ENCODE results near the gene MXRA7. TPM values are rescaled to one million over a fixed set of nuclear protein-coding genes. Genes with fewer than 3 reads are reported as not detected.
"Not testable (repeated sequence)": the region's sequence is repeated elsewhere in the genome, so short reads cannot be mapped to it uniquely, and the experiment has no call there.

Gene MXRA7
- total RNA-seq, 1 experiment from 2014 or later = 30.8 TPM

DNA sequence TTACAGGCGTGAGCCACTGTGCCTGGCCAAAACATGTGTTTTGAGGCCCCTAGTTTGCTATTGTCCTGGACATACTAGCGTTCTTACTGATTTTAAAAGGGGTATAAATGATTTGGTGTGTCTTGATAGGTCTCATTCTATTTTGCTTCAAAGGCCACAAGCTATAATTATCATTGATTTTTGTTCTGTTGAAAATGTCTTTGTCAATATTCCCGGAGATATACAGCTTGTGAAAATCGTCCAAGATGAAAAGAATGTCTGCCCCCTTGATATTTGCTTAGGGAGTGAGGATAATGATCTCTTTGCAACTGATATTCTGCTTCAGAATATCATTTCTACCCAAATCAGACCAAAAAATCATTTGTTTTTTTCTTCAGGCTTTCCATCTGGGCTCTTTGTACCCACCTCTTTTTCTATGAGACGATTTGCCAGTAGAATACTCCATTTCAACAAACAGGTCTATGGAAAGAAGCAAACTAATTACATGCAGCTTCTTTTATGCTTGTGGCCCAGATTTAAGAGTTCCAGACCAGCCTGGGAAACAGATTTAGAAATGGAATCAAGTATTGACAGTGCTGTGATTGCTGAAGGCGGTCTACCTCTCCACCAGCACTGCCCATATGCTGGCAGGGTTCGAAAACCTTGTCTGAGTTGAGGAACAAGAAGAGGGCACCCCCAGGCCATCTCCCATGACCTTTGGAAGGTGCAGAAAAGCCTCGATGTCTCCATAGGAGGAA lies 53.1 kb downstream of the MXRA7 start:
- DNase-seq (ENCODE audit: extremely low read depth, low read depth) = no peak

DNA sequence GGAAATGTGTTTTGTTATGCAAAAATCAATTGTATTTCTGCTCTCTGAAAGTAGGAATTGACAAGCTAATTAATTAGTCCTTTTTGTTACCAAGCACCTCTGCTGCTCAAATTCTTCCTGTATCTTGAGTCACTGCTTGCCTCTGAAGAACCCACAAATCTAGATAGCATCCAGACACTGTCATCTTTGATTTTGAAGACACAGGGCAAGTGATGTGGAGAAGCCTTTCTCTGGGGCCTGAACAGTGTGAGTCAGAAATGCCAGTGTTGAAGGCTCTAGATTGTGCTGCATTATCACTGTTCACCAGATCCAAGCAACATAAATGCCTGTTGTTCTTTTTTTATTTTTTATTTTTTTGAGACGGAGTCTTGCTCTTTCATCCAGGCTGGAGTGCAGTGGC lies 56.4 kb downstream of the MXRA7 start:
- no peak for DNase-seq (ENCODE audit: extremely low read depth, low read depth)

DNA sequence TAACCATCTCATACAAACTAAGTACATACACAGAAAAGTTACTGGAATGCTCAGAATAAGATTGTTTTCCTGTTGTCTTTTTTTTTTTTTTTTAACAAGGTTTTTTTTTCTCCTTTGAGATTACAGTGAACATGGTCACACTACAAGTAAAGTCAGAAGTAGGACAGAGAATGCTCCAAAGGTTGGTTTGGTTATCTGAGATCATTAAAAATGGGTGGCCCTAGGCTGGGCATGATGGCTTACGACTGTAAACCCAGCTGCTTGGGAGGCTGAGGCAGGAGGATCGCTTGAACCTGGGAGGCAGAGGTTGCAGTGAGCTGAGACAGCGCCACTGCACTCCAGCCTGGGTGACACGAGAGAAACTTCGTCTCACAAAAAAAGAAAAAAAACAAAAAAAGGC lies 60.3 kb downstream of the MXRA7 start:
- no peak for DNase-seq (ENCODE audit: extremely low read depth, low read depth)

DNA sequence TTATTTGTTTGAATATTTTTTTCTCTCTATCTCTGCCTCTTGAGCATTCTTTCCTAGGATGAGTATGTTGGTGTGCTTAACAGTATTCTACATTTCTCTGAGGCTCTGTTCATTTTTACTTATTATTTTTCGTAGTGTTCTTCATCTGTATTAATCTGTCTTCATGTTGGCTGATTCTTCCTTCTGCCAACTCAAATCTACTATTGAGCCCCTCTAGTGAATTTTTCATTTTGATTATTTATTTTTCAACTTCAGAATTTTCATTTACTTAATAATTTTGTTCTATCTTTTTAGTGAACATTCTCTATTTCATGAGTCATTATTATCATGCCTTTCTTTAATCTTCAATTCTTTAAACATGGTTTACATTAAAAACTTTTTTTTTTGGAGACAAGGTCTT lies 64.1 kb downstream of the MXRA7 start:
- no peak for DNase-seq (ENCODE audit: extremely low read depth, low read depth)

DNA sequence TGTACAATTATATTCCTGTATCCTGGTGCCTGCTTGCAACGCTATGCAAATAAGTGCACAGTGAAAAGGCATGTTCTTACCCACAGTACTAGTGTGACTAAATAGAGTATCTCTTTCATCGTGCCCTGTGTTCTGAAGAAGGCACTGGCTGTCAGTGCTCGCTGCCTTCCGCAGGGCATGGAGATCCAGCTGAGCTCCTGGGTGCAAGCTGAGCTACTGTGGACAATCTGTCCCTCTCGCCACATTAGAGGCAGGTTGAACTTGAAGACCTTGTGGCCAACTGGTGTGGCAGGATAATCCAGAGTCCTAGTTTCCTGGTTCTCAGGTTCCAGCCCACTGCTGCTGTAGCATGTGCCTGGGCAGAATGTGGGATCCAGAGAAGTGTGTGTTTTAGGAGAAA lies 65.3 kb downstream of the MXRA7 start:
- DNase-seq (ENCODE audit: extremely low read depth, low read depth) = no peak

DNA sequence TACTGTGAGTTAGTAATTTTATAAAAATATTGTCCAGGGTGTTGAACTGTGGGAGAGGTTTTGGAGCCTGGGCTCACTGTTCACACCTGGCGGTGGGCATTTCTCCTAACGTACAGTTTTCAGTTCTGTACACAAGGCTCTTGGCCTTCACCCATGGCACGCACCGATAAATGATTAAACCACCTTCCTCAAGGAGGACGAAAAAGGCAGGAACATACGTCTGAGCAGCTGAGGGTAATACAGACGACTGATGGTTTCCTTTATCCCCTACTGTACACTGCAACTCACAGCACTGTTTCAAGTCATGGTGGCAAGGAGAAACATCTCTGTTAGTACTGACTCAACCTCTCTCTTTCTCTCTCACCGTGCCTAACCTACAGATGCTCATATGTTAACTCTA lies 65.8 kb downstream of the MXRA7 start:
- no peak for DNase-seq (ENCODE audit: extremely low read depth, low read depth)

DNA sequence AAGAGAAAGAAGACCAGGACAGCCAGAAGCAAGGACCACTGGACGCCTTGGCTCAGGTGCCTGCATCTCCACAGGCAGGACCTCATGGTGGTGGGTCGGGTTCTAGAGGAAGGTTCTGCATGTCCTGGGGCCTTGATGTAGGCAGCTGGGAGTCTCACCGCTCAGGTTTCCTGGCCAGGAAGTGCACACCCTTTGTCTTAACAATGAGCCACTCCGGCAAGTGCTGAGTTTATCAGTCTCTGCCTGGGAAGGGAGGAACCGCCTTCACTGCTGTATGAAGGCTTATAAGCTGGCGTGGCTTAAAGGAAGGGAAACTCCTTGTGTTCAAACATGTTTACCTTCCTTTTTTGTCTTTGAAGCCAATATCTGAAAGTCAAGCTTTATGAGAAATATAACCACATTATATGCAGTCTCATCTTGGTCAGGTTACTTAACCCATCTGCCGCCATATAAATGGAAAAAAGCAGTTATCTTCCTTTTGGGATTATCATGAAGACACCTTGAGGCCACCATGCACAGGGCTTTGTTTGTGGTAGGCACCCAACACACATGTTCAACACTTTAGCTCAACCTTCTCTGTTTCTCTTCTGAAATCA lies 67.1 kb downstream of the MXRA7 start, which contains the start of gene ST6GALNAC1:
ST6GALNAC1 (minus strand) TSS at position 205 of the 596 bp plus-strand sequence; CDS start at position 86, 119 bp downstream.
- no peak for DNase-seq (ENCODE audit: extremely low read depth, low read depth)

DNA sequence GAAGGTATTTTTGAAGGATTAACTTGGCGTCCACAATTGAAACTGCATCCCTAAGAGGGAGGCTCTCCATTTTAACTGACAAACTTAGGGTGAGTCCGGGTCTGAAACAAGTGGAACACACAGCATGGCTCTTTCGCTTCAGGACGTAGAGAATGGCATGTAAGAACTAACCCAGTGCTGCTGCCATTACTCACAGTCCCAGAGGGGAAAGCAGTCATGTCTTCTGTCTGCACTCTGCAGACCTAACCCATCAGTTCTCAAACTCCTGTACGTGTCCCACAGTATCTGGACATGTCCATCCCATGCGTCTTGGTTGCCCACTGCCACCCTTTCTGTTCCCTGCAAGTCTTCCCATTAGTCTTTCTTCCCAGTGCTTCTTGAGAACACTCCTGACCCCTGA lies 67.8 kb downstream of the MXRA7 start:
- no peak for DNase-seq (ENCODE audit: extremely low read depth, low read depth)

DNA sequence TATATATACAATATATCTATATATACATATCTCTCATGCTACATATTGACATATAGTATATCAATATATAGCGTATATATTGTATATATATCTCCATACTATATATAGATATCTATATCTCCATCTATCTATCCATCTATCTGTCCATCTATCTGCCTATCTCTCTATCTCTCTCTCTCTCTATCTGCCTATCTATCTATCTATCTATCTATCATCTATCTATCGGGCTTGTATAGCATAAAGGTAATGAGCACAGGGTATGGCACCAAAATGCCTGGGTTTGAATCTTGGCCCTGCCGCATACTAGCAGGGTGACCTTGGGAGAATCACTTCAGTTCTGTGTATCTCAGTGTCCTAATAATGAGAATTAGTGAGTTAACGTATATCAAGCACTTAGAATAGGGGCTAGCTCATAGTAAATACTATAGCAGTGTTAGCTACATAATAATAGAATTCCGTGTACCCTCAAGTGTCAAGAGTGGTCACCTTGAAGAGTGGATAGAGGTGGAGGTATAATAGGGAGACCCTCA lies 68.7 kb downstream of the MXRA7 start:
- no peak for DNase-seq (ENCODE audit: extremely low read depth, low read depth)

DNA sequence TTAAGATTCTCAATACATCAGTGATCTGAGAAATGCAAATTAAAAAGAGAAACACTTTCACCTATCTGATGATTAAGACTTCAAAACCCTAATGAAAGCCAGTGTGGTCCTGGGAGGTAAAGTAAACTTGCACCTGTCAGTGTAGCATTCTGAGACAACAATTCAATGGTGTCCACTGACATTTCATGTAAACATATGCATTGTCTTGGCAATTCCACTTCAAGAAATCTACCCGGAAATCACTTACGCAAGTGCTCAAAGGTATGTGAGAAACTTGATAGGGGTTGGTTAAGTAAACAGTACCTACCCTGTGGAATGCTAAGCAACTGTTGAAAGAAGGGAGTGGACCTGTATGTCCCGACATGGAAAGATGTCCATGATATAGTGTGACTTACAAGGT lies 69.3 kb downstream of the MXRA7 start:
- peak; percentile 12 for DNase-seq (ENCODE audit: extremely low read depth, low read depth)

DNA sequence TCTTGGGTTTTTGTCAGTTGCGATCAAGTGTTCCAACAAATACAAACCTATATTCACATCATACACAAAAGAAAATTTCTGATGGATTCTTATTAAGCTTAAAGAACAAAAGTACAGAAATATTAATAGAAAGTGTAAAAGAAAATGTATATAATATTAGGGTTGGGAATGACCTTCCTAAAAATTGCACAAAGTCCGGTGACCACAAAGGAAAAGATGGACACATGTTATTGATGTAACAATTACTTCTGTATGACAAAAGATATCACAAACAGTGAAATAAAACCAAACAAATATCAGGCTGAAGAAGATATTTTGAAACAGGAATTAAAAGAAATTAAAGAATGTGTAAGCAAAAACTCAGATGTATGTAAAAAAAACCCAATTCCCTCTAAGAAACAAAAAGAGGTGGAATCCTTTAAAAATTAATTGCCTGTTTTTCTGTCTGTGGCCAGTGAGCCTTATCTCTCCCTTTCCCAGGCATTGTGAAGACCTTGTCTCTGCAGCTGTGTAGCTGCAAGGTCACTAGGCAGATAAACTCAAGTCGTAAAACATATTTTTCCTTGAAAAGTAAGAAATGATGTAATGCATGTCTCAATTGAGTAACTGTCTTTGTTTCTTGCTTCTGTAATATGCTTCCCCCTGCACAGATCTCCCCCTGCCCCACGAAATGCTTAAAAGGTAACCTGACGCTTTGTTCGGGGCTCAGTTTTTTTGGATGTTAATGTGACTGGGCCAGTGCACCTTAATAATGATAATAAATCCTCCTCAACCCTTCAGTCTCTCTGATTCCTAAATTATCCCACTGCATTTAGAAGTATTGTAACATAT lies 70.0 kb downstream of the MXRA7 start:
- DNase-seq (ENCODE audit: extremely low read depth, low read depth) = no peak

DNA sequence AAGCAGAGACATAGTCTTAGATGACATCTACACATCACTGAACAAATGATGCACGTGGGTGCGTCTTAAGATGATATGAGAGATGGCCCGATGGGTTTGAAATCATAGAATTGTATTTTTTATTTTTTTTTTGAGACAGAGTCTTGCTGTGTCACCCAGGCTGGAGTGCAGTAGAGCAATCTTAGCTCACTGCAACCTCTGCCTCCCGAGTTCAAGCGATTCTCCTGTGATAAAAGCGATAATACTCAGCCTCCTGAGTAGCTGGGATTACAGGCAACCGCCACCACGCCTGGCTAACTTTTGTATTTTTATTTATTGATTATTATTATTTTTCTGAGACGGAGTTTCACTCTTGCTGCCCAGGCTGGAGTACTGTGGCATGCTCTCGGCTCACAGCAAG lies 72.5 kb downstream of the MXRA7 start:
- no peak for DNase-seq (ENCODE audit: extremely low read depth, low read depth)

DNA sequence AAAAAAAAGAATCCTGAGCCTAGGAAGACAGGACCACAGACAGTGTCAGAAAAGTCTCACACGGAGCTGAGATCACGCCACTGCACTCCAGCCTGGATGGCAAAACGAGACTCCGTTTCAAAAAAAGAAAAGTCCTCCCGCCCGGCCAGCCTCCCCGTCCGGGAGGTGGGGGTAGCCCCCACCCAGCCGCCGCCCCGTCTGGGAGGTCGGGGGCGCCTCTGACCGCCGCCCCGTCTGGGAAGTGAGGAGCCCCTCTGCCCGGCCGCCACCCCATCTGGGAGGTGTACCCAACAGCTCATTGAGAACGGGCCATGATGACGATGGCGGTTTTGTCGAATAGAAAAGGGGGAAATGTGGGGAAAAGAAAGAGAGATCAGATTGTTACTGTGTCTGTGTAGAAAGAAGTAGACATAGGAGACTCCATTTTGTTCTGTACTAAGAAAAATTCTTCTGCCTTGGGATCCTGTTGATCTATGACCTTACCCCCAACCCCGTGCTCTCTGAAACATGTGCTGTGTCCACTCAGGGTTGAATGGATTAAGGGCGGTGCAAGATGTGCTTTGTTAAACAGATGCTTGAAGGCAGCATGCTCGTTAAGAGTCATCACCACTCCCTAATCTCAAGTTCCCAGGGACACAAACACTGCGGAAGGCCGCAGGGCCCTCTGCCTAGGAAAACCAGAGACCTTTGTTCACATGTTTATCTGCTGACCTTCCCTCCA lies 74.1 kb downstream of the MXRA7 start:
- DNase-seq (ENCODE audit: extremely low read depth, low read depth) = not testable (repeated sequence)

DNA sequence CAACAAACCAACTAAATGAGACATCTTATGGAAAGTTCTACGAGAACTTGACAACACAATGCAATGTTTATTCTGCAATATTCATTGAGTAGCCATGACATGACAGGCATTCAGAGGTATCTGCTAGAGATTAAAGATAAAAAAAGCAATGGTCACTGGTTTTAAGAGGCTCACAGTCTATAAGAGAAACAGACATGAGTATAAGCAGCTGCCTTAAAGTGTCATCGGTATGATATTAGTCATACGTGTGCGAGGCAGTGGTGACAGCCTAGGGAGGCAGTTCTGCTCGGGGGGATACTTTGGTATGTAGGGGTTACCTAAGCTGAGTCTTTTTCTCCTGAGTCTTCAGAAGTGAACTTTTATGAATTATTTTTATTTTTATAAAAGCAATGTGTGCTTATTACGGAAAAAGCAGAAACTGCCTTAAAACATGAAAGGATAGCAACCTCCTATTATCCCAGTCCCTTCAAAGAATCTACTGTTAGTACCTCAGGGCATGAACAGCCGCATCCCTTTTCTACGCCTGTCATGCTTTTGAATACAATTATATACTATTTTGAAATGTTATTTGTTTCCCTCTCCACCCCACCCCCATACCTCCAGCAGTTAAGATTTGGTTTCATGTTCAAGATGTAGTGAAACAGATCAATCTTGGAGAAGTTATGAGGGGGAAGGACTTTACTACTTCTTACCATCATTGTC lies 75.0 kb downstream of the MXRA7 start:
- peak; percentile 11 for DNase-seq (ENCODE audit: extremely low read depth, low read depth)

DNA sequence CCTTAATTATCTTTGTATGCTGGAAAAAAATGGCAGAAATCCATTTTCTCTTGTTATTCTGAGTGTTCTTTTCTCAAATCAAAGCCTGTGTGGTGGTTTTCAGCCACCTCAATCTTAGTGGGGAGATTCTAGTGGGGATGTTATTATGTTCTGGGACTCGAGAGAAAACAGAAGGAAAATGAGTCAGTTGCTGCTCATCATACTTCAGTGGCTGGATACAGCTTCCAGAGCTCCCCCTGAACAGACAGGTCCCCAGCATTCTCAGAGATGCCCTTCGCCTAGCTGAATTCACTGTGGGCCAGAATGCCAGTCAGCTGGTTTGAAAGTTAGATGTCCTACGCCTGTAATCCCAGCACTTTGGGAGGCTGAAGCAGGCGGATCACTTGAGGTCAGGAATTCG lies 75.7 kb downstream of the MXRA7 start:
- DNase-seq (ENCODE audit: extremely low read depth, low read depth) = no peak

DNA sequence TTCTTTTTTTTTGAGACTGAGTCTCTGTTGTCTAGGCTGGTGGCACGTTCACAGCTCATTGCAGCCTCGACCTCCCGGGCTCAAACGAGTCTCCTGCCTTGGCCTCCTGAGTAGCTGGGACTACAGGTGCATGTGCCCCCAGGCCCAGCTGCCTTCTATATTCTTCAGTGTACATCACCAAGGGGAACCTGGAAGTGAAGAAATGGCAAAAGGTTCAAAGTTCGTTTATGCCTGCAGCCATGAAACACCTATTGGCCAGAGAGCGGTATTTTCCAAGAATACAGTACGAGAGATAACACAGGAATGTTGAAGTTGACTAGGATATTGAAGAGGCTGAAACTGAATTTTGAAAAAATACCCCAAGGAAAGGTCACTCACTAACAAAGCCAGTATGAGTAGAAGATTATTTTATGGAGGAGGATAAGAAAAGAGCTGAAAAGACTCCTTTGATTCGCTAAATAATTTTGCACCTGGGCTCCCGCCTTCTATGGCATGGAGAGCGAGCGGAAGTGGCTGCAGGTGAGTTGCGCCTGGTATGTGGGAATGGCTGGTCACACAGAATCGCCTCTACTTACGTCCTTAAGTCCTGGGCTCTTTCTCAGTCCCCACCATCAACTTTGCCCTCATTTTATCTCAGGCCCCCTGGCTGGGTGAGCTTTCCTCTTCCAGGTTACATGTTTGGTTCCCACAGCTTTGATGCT lies 77.0 kb downstream of the MXRA7 start:
- no peak for DNase-seq (ENCODE audit: extremely low read depth, low read depth)

DNA sequence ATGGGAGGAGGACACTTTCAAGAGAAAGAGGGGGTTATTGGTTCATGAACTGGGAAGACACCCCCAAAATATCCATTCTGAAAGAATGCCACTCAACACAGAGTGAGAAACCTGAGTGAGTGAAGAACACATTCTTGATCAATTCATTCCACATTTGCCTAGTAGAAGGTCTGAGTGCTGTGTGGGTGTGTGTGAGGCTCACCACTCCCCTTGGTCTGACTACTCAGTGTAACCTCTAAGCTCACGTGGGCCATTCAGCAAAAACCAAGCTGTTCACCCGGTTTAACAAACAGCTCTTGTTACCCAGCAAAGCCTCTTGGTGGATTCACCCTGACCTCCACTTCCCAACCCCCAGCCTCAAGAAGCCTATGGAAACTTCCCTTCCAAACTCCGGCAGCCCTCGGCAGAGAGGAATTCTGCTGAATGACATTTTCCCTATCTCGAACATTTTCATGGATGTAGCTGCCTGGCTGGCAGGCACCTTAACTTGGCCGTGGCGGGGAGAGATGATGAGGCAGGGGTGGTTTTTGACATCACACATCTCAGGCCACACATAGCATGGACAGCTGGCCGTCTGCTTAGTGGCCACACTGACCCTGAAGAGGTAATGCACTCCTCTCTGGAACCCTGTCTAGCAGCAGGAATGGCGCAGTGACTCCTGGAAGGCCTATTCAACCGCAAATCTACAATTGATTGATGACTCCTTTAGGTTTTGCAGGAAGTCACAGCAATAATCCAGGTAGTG lies 78.8 kb downstream of the MXRA7 start:
- no peak for DNase-seq (ENCODE audit: extremely low read depth, low read depth)

DNA sequence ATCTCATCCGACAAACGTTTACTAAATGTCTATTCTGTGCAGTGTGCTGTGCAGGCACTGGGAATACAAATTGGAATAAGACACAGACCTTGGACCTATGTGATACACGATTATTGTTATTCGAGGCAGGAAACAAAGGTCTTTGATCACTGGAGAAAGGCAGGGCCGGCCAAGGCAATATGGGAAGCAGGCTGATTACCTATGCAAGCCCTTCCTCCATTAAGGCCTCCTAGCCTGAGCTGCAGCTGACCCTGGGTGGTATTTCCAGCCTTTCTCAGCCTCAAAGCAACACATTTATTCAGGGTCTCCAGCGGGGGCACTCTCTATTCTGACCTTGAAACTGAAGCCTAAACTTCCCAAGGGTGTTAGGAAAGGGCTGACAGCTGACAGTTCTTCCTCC lies 80.6 kb downstream of the MXRA7 start:
- DNase-seq (ENCODE audit: extremely low read depth, low read depth) = no peak

Data from NCI-H460 (cell line).